Glutamatergic neuron (in vitro differentiated cells): ENCODE results near the gene PLD6. TPM values are rescaled to one million over a fixed set of nuclear protein-coding genes. Genes with fewer than 3 reads are reported as not detected.

Experiments
- DNase-seq: peaks from one replicate; pipeline ENCODE4 v3.0.0; 2022
- H3K27ac Mint-ChIP-seq: one replicate; pipeline ENCODE4 v1.8.0; 2020; ENCODE audit warnings: mild to moderate bottlenecking, mixed read lengths, inconsistent platforms; ENCODE audit not compliant: unreplicated experiment
- H3K27me3 Mint-ChIP-seq: one replicate; pipeline ENCODE4 v1.8.0; 2020; ENCODE audit warnings: mild to moderate bottlenecking, moderate library complexity, mixed read lengths, inconsistent platforms; ENCODE audit not compliant: unreplicated experiment
- H3K36me3 Mint-ChIP-seq: one replicate; pipeline ENCODE4 v1.8.0; 2020; ENCODE audit warnings: mild to moderate bottlenecking, mixed read lengths, inconsistent platforms; ENCODE audit not compliant: unreplicated experiment
- H3K4me1 Mint-ChIP-seq: one replicate; pipeline ENCODE4 v1.8.0; 2020; ENCODE audit warnings: mild to moderate bottlenecking, low read depth, mixed read lengths, inconsistent platforms; ENCODE audit not compliant: unreplicated experiment
- H3K4me3 Mint-ChIP-seq: one replicate; pipeline ENCODE4 v1.8.0; 2020; ENCODE audit warnings: mild to moderate bottlenecking, mixed read lengths, inconsistent platforms; ENCODE audit not compliant: unreplicated experiment
- H3K9me3 Mint-ChIP-seq: one replicate; pipeline ENCODE4 v1.8.0; 2020; ENCODE audit warnings: mild to moderate bottlenecking, moderate library complexity, mixed read lengths, inconsistent platforms; ENCODE audit not compliant: unreplicated experiment
- total RNA-seq: library from RNA; stranded (reverse); fragmentation: NEBNext Ultra II Directional; extraction: Animal tissue kit (Norgen Biotek cat#: 25700); gene quantifications from one replicate; pipeline ENCODE4 v1.2.1, GENCODE V29; 2021; ENCODE audit not compliant: unreplicated experiment
- TF ChIP-seq, protein P1 (sequence below): fragments of 200-600 bp; sonication (generic); IDR thresholded peaks from one replicate; pipeline ENCODE4 v1.5.0; 2021; ENCODE audit not compliant: partially characterized antibody, unreplicated experiment

Gene PLD6
- total RNA-seq, 1 donor from 2014 or later = 1.1 TPM

DNA sequence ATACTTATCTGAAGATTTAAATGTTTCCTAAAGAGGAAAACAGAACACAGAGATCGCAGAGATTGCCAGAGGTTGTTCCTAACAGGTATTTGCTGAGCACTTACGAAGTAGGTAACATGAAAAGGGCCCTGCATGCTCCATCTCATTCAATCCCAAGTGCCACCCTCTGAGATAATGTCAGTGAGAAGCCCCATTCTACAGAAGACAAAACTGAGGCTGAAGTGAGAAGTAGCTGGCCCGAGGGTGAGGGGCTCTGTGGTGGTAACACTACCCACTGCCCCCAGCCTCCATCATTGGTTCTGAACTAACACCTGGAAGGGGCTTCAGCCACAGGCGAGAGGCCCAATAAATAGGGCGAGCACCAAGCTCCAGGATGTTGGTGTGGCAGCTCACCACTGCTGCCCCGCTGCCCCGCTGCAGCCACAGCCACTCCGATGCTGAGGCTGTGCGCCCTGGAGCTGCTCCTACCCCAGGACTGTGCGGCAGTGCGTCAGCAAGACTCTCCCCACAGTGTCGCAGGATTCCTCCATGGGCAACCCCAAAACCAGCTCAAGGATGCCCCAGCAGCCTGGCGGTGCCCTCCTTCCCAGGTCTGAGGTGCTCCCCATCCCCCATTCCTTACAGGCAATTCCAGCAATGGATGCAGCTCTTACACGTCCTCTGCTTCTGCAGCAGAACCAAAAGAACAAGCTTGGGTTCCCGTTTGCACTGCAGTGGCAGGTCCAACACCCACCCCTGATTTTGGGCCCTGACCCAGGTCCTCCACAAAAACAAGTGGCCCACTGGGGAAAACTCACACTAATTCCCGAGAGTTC is 20.5 kb upstream of the PLD6 start:
- no peak overlapping the region for H3K27ac Mint-ChIP-seq
- DNase-seq = no peak
- peaks cover 30% of the 10 kb centered on the region for H3K4me1 Mint-ChIP-seq
- H3K36me3 Mint-ChIP-seq = peaks cover 16% of the 10 kb centered on the region
- TF ChIP-seq, protein P1, sequence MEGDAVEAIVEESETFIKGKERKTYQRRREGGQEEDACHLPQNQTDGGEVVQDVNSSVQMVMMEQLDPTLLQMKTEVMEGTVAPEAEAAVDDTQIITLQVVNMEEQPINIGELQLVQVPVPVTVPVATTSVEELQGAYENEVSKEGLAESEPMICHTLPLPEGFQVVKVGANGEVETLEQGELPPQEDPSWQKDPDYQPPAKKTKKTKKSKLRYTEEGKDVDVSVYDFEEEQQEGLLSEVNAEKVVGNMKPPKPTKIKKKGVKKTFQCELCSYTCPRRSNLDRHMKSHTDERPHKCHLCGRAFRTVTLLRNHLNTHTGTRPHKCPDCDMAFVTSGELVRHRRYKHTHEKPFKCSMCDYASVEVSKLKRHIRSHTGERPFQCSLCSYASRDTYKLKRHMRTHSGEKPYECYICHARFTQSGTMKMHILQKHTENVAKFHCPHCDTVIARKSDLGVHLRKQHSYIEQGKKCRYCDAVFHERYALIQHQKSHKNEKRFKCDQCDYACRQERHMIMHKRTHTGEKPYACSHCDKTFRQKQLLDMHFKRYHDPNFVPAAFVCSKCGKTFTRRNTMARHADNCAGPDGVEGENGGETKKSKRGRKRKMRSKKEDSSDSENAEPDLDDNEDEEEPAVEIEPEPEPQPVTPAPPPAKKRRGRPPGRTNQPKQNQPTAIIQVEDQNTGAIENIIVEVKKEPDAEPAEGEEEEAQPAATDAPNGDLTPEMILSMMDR = no peak
- peaks cover 12% of the 10 kb centered on the region for H3K9me3 Mint-ChIP-seq
- no peak overlapping the region for H3K4me3 Mint-ChIP-seq
- H3K27me3 Mint-ChIP-seq = peaks cover 17% of the 10 kb centered on the region

DNA sequence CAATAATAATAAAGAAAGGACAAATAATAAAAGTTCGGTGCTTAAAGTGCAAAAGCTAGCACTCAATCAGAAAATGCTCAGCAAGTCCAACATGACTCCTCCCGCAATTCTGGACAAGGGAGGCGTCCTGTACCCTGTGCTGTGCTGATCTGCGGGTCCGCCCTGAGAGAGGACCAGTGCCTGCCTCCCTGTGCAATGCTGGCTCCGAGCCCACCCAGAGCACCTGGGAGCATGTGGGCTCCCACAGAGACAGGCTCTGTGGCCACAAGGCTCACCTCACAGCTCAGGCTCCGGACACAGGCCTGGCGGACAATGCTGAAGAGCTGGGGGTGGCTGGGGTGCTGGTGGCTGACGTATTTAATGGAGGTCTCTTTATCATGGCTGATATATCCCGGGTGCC is 19.8 kb upstream of the PLD6 start:
- H3K27me3 Mint-ChIP-seq = peaks cover 20% of the 10 kb centered on the region
- TF ChIP-seq, protein P1 = no peak
- H3K4me1 Mint-ChIP-seq = peaks cover 35% of the 10 kb centered on the region
- peaks cover 15% of the 10 kb centered on the region for H3K9me3 Mint-ChIP-seq
- DNase-seq = no peak
- H3K27ac Mint-ChIP-seq = no peak overlapping the region
- H3K36me3 Mint-ChIP-seq = peaks cover 19% of the 10 kb centered on the region
- no peak overlapping the region for H3K4me3 Mint-ChIP-seq

DNA sequence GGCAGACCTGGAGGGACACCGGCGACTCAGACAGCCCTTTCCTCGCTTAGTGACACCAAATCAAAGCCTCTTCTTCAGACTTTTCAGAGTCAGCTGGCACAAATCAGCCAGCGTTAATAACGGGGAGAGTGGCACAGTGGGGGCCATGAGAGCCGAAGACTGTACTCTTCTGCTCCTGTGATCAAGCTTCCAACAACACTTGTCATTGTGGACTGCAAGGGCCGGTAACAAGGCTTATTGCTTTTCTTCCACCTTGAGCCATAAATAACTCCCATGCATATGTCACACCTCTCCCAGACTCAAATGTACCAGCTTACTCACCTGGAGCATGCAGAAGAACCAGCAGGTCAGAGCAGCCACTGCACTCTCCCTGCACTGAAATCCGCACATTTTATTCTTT is 18.0 kb upstream of the PLD6 start:
- Mint-ChIP-seq H3K4me1 (peaks cover 39% of the 10 kb centered on the region), H3K9me3 (peaks cover 12% of the 10 kb centered on the region), H3K27me3 (peaks cover 23% of the 10 kb centered on the region), H3K36me3 (peaks cover 15% of the 10 kb centered on the region), H3K27ac (peak overlapping the region; percentile 99), H3K4me3 (peak overlapping the region; percentile 30)
- DNase-seq = no peak
- TF ChIP-seq, protein P1 = no peak

DNA sequence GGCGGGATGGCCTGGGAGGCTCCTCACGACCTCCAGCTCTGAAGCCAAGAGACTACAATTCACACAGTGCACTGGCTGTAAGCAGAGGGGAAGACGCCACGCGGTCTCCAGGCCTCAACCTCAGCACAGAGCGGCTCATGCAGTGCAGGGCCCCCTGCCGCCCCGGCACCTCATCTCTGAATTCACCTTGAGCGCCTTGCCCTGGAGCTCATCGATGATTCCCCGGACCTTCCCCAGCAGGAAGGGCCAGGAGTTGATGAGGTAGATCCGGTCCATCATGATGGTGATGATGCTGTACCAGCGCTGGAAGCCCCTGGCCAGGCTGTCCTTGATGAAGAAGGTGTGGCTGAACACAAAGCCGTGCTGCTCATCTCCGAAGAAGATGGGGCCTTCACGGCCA is 17.6 kb upstream of the PLD6 start:
- no peak for DNase-seq
- H3K9me3 Mint-ChIP-seq = peaks cover 12% of the 10 kb centered on the region
- peak overlapping the region; percentile 99 for H3K27ac Mint-ChIP-seq
- H3K4me3 Mint-ChIP-seq = no peak overlapping the region
- H3K4me1 Mint-ChIP-seq = peaks cover 35% of the 10 kb centered on the region
- TF ChIP-seq, protein P1 = no peak
- peaks cover 21% of the 10 kb centered on the region for H3K27me3 Mint-ChIP-seq
- H3K36me3 Mint-ChIP-seq = peaks cover 14% of the 10 kb centered on the region

DNA sequence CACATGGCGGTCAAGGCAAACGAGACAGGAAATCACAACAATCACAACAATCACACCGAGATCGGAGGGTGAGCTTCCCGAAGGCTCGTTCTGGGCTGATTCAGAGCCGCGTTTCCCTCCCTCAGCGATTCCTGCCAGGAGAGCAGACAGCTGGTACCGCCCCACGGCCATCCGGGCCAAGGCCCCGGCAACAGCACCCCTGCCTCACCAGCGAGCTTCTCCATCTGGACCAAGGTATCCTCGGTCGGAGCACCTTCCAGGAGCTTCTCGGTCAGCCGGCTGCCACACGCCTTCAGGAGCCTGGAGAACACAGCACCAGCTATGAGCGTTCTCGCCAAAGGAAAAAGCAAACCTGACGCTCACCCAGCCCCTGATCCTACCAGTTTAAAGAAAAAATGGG is 15.2 kb upstream of the PLD6 start:
- Mint-ChIP-seq H3K9me3 (peaks cover 20% of the 10 kb centered on the region), H3K4me3 (peak overlapping the region; percentile 72), H3K27me3 (peaks cover 28% of the 10 kb centered on the region), H3K4me1 (peaks cover 42% of the 10 kb centered on the region), H3K27ac (peak overlapping the region; percentile 99), H3K36me3 (peaks cover 14% of the 10 kb centered on the region)
- no peak for DNase-seq
- TF ChIP-seq, protein P1 = no peak
